Kidney epithelial cell (primary cell): ENCODE results near the gene NR5A2. TPM values are rescaled to one million over a fixed set of nuclear protein-coding genes. Genes with fewer than 3 reads are reported as not detected.

Experiments used
- DNase-seq: peaks from one replicate; pipeline ENCODE4 v3.0.0-alpha.2; 2010; ENCODE audit warnings: low read depth
- H3K27me3 ChIP-seq: 2 replicates; pipeline ENCODE4 v1.6.0; 2011; ENCODE audit warnings: low read length; ENCODE audit not compliant: control insufficient read depth, insufficient read depth
- H3K36me3 ChIP-seq: 2 replicates; pipeline ENCODE4 v1.5.1; 2011; ENCODE audit warnings: low read length; ENCODE audit not compliant: control insufficient read depth, insufficient read depth
- H3K4me3 ChIP-seq: 2 replicates; pipeline ENCODE4 v1.5.1; 2011; ENCODE audit warnings: low read depth, mild to moderate bottlenecking, control low read depth, low read length
- CTCF ChIP-seq: IDR thresholded peaks from 2 replicates; pipeline ENCODE4 v1.5.1; 2011; ENCODE audit warnings: mild to moderate bottlenecking, moderate library complexity, low read length, control low read depth, inconsistent platforms; ENCODE audit not compliant: insufficient read depth, poor library complexity, severe bottlenecking
- total RNA-seq: library from RNA; depleted of rRNA; stranded (reverse); fragments of >200 nt; gene quantifications from 2 replicates; pipeline ENCODE4 v1.2.3, GENCODE V29; 2015

The NR5A2 gene
- total RNA-seq, 1 donor from 2014 or later: not detected

GRCh38 chr1:200053646-200054045 is 26.1 kb downstream of the NR5A2 start:
- H3K36me3 ChIP-seq: no peaks in the 10 kb centered on the region
- no peaks in the 10 kb centered on the region for H3K27me3 ChIP-seq
- DNase-seq: no peak
- H3K4me3 ChIP-seq: no peak overlapping the region
- no peak for TF ChIP-seq CTCF

DNA sequence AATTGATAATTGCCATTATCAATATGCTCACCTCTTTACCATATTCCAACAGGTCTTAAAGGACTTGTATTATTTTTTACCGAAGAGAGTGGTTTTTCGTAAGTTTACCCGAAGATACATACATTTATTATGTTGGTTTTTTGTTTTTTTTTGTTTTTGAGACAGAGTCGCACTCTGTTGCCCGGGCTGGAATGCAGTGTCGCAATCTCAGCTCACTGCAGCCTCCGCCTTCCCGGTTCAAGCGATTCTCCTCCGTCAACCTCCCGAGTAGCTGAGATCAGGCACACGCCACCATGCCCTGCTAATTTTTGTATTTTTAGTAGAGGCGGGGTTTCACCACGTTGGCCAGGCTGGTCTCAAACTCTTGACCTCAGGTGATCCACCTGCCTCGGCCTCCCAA is 30.8 kb downstream of the NR5A2 start:
- no peak for DNase-seq
- H3K36me3 ChIP-seq: no peaks in the 10 kb centered on the region
- H3K4me3 ChIP-seq: no peak overlapping the region
- H3K27me3 ChIP-seq: peaks cover 4% of the 10 kb centered on the region
- no peak for TF ChIP-seq CTCF

- Histone ChIP-seq H3K4me3 (no peak overlapping the region), H3K36me3 (no peaks in the 10 kb centered on the region), H3K27me3 (peaks cover 4% of the 10 kb centered on the region)
- no peak for TF ChIP-seq CTCF
- DNase-seq: no peak
Observed at GRCh38 chr1:200062143-200062542, 34.6 kb downstream of the NR5A2 start.

DNA sequence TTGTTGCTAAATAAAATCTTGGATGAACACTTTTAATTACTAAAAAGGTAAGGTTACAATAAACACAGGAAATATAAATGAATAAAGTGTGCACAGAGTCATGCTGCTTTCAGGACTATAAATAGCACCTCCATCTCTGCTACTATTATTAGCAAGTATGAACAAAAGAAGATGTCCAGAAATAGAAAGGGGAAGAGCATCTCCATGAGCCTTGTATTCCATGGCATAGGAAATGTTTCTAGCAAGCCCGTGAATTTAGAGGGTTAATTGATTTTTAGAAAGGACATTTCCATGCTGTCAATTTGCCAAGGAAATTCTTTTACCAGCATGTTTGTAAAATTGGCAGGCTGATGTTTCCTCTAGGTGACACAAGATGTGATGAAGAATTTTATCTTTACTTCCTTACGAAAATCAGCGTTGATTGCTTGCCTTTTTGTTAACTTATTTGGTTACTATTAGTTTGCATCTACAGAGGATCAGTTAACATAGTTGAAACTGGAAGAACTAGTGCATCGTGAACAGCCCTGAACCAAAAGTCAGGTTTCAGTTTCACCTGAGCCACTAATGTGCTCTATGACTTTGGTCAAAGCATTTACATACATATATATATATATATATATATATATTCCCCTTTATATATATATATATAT is 45.3 kb downstream of the NR5A2 start:
- TF ChIP-seq CTCF: no peak
- DNase-seq: no peak
- peaks cover 5% of the 10 kb centered on the region for H3K27me3 ChIP-seq
- no peaks in the 10 kb centered on the region for H3K36me3 ChIP-seq
- H3K4me3 ChIP-seq: no peak overlapping the region

DNA sequence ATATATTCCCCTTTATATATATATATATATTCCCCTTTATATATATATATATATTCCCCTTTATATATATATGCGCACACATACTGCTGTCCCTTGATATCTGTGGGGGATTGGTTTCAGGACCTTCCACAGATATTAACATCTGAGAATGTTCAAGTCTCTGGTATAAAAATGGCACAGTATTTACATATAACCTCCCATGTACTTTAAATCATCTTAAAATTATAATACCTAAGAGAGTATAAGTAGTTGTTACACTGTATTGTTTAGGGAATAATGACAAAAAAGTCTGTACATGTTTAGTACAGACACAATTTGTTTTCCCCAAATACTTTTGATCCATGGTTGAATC is 45.8 kb downstream of the NR5A2 start:
- H3K27me3 ChIP-seq: peaks cover 5% of the 10 kb centered on the region
- DNase-seq: no peak
- no peaks in the 10 kb centered on the region for H3K36me3 ChIP-seq
- TF ChIP-seq CTCF: no peak
- H3K4me3 ChIP-seq: no peak overlapping the region

DNA sequence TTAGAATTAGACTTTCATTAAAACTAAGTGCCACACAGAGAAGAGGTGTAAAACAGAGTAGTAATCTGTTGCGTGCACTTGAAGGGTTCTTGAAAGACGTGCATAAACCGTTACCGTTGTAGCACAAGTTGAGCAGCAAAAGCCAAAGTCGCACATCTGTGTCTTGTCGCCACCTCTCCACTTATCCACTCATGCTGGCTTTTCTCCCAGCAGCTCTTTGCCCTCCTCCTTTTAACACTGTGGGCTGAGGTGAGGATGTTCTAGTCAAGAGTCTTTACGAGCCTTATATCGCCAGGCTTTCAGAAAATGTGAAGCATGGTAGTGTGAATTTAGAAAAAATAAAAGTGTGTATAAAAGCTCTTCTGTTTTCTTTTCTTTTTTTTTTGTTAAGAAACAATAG is 48.0 kb downstream of the NR5A2 start:
- Histone ChIP-seq H3K27me3 (peaks cover 10% of the 10 kb centered on the region), H3K4me3 (no peak overlapping the region), H3K36me3 (no peaks in the 10 kb centered on the region)
- DNase-seq: no peak
- no peak for TF ChIP-seq CTCF
